MM.1S (cell line): ENCODE results near the gene SIRT6.

Experiments used
- DNase-seq: peaks from one replicate; pipeline ENCODE4 v3.0.0-alpha.2; 2015
- H2AFZ ChIP-seq: fragments of 300-600 bp; sonication (generic); 2 replicates; pipeline ENCODE4 v1.6.0; 2016; ENCODE audit warnings: antibody characterized with exemption, low read length
- H3F3A ChIP-seq: fragments of 300-600 bp; sonication (generic); 2 replicates; pipeline ENCODE4 v1.6.1; 2016; ENCODE audit warnings: mild to moderate bottlenecking, antibody characterized with exemption, low read length, moderate library complexity, mixed read lengths; ENCODE audit not compliant: insufficient read depth
- H3K27ac ChIP-seq: fragments of 300-600 bp; sonication (generic); 2 replicates; pipeline ENCODE4 v1.5.1; 2016; ENCODE audit warnings: mild to moderate bottlenecking, low read length
- H3K27me3 ChIP-seq: fragments of 300-600 bp; sonication (generic); replicated peaks from 2 replicates; pipeline ENCODE4 v1.6.0; 2016; ENCODE audit warnings: low read length; ENCODE audit not compliant: insufficient read depth
- H3K36me3 ChIP-seq: fragments of 300-600 bp; sonication (generic); replicated peaks from 2 replicates; pipeline ENCODE4 v1.6.1; 2016; ENCODE audit warnings: mild to moderate bottlenecking, low read length, mixed read lengths; ENCODE audit not compliant: insufficient read depth
- H3K4me1 ChIP-seq: fragments of 300-600 bp; sonication (generic); 2 replicates; pipeline ENCODE4 v1.6.1; 2016; ENCODE audit warnings: low read length, mixed read lengths
- H3K4me2 ChIP-seq: fragments of 300-600 bp; sonication (generic); 2 replicates; pipeline ENCODE4 v1.6.0; 2016; ENCODE audit warnings: low read depth, low read length
- H3K4me3 ChIP-seq: fragments of 300-600 bp; sonication (generic); 2 replicates; pipeline ENCODE4 v1.5.1; 2016; ENCODE audit warnings: low read length, mixed read lengths
- H3K79me2 ChIP-seq: fragments of 300-600 bp; sonication (generic); 2 replicates; pipeline ENCODE4 v1.6.1; 2016; ENCODE audit warnings: mixed run types, low read length, mixed read lengths
- H3K9ac ChIP-seq: fragments of 300-600 bp; sonication (generic); 2 replicates; pipeline ENCODE4 v1.6.1; 2016; ENCODE audit warnings: low read length, mixed read lengths
- H3K9me2 ChIP-seq: fragments of 300-600 bp; sonication (generic); replicated peaks from 2 replicates; pipeline ENCODE4 v1.6.1; 2016; ENCODE audit warnings: mild to moderate bottlenecking, low read length, mixed read lengths; ENCODE audit not compliant: insufficient read depth
- H3K9me3 ChIP-seq: fragments of 300-600 bp; sonication (generic); replicated peaks from 2 replicates; pipeline ENCODE4 v1.6.1; 2016; ENCODE audit warnings: mild to moderate bottlenecking, low read length, mixed read lengths; ENCODE audit not compliant: insufficient read depth
- H4K20me1 ChIP-seq: fragments of 300-600 bp; sonication (generic); 2 replicates; pipeline ENCODE4 v1.6.1; 2016; ENCODE audit warnings: mild to moderate bottlenecking, low read length, moderate library complexity, mixed read lengths; ENCODE audit not compliant: insufficient read depth
- EZH2 ChIP-seq: fragments of 300-600 bp; sonication (generic); optimal IDR thresholded peaks from 2 replicates; pipeline ENCODE3; 2017; ENCODE audit warnings: low read depth, mild to moderate bottlenecking, antibody characterized with exemption, low read length, mixed read lengths
- EZH2phosphoT487 ChIP-seq: fragments of 300-600 bp; sonication (generic); IDR thresholded peaks from 2 replicates; pipeline ENCODE4 v1.6.1; 2018; ENCODE audit warnings: antibody characterized with exemption, low read length
- TF ChIP-seq, protein P1 (sequence below): fragments of 300-600 bp; sonication (generic); IDR thresholded peaks from 2 replicates; pipeline ENCODE4 v1.5.1; 2016; ENCODE audit warnings: antibody characterized with exemption, low read length, mixed read lengths

The SIRT6 gene

DNA sequence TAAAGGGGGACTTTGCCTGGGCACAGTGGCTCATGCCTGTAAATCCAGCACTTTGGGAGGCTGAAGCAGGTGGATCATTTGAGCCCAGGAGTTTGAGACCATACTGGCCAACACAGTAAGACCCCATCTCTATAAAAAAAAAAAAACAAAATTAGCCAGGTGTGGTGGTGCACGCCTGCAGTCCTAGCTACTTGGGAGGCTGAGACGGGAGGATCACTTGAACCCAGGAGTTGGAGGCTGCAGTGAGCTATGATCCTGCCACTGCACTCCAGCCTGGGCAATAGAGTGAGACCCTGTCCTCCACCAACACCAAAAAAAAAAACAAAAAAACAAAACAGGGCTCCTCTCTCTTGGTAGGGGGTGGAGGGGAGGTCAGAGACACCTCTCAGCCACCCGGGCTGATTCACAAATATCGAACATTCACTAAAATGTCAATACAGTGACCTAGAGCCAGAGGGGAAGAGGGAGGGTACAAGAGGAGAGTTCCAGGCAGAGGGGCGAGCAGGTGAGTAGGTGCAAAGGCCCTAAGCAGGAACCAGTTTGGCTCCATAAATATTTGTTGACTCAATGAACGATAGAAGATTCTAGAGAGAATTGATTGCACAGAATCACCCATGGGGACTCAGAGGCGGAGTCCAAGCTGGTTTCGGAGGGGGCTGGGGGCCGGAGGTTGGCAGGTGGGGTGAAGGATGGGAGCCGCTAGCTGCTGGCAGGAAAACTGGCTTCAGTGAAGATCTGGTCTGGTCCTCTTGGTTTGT is 29.9 kb downstream of the SIRT6 start:
- no peak overlapping the region for H3K27ac ChIP-seq
- peaks cover 92% of the 10 kb centered on the region for H3K27me3 ChIP-seq
- DNase-seq, result no peak
- H3K4me3 ChIP-seq, result no peak overlapping the region
- H2AFZ ChIP-seq, result no peak overlapping the region
- H3K4me1 ChIP-seq, result peaks cover 5% of the 10 kb centered on the region; the same call in 1 of the 2 replicates
- no peaks in the 10 kb centered on the region for H3K36me3 ChIP-seq
- no peak overlapping the region for H3K9ac ChIP-seq
- no peaks in the 10 kb centered on the region for H3F3A ChIP-seq
- no peaks in the 10 kb centered on the region for H4K20me1 ChIP-seq
- H3K9me3 ChIP-seq, result no peaks in the 10 kb centered on the region
- no peak overlapping the region for H3K4me2 ChIP-seq
- no peaks in the 10 kb centered on the region for H3K79me2 ChIP-seq
- no peaks in the 10 kb centered on the region for H3K9me2 ChIP-seq
- TF ChIP-seq, protein P1, sequence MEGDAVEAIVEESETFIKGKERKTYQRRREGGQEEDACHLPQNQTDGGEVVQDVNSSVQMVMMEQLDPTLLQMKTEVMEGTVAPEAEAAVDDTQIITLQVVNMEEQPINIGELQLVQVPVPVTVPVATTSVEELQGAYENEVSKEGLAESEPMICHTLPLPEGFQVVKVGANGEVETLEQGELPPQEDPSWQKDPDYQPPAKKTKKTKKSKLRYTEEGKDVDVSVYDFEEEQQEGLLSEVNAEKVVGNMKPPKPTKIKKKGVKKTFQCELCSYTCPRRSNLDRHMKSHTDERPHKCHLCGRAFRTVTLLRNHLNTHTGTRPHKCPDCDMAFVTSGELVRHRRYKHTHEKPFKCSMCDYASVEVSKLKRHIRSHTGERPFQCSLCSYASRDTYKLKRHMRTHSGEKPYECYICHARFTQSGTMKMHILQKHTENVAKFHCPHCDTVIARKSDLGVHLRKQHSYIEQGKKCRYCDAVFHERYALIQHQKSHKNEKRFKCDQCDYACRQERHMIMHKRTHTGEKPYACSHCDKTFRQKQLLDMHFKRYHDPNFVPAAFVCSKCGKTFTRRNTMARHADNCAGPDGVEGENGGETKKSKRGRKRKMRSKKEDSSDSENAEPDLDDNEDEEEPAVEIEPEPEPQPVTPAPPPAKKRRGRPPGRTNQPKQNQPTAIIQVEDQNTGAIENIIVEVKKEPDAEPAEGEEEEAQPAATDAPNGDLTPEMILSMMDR, result no peak
- TF ChIP-seq EZH2phosphoT487, result no peak
- no peak for TF ChIP-seq EZH2

DNA sequence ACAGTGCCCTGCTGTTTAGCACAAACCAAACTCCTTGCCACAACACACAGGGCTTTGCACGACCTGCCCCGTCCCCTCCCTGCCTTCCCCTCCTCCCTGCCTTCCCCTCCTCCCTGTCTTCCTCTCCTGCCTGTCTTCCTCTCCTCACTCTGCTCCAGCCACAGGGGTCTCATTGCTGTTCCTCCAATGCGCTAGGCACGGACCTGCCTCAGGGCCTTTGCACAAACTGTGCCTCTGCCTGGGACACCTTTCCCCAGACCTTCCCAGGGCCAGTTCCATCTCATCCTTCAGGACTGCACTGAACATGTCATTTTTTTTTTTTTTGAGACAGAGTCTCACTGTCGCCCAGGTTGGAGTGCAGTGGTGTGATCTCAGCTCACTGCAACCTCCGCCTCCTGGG is 30.7 kb downstream of the SIRT6 start:
- Histone ChIP-seq H3F3A (no peaks in the 10 kb centered on the region), H3K27ac (no peak overlapping the region), H3K79me2 (no peaks in the 10 kb centered on the region), H3K4me1 (peaks cover 5% of the 10 kb centered on the region; the same call in 1 of the 2 replicates), H3K4me2 (no peak overlapping the region), H3K4me3 (no peak overlapping the region), H3K9me3 (no peaks in the 10 kb centered on the region), H3K9me2 (no peaks in the 10 kb centered on the region), H2AFZ (no peak overlapping the region), H4K20me1 (no peaks in the 10 kb centered on the region), H3K36me3 (no peaks in the 10 kb centered on the region), H3K27me3 (peaks cover 92% of the 10 kb centered on the region), H3K9ac (no peak overlapping the region)
- no peak for TF ChIP-seq EZH2phosphoT487
- TF ChIP-seq, protein P1, result no peak
- DNase-seq, result no peak

DNA sequence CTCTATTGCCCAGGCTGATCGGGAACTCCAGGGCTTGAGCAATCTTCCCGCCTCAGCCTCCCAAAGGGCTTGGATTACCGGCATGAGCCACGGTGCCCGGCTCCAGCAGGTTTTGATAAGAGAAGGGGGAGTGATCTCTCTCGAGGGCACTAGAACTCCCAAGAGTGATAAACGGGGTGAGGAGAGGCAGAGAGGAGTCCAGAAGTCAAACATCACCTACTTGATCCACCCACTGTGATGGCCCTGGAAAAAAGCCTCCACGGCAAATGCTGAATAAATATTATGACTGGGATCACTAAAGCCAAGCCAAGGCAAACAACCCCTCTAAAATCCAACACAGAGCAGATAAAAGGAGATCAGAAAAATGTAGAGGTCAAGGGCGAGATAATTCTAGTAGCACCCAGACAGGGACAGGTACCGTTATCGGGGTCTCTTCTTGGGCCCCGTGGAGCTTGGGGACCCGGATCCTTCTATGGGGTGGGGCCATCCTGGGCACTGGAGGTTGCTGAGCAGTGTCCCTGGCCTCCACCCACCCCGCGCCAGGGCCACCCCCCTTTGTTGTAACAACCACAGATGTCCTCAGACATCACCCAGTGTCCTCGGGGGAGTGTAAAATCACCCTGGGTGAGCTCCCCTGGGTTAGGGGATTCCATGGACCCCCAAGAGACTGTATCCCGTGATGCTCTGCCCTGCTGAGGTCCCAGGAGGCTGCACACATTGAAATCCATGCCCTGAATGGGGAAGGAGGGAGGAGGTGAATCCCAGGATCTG is 32.7 kb downstream of the SIRT6 start:
- H3K27me3 ChIP-seq, result peaks cover 96% of the 10 kb centered on the region
- H3K27ac ChIP-seq, result no peak overlapping the region
- no peak overlapping the region for H3K4me3 ChIP-seq
- TF ChIP-seq, protein P1, result no peak
- TF ChIP-seq EZH2, result peak; percentile 32
- H3F3A ChIP-seq, result no peaks in the 10 kb centered on the region
- no peaks in the 10 kb centered on the region for H3K9me2 ChIP-seq
- no peak overlapping the region for H3K4me2 ChIP-seq
- H3K79me2 ChIP-seq, result no peaks in the 10 kb centered on the region
- H4K20me1 ChIP-seq, result no peaks in the 10 kb centered on the region
- peaks cover 5% of the 10 kb centered on the region; the same call in 1 of the 2 replicates for H3K4me1 ChIP-seq
- DNase-seq, result no peak
- H3K9me3 ChIP-seq, result no peaks in the 10 kb centered on the region
- no peak overlapping the region for H3K9ac ChIP-seq
- H3K36me3 ChIP-seq, result no peaks in the 10 kb centered on the region
- H2AFZ ChIP-seq, result no peak overlapping the region
